ENCODE data around the gene SLC25A43. TPM values are rescaled to one million over a fixed set of nuclear protein-coding genes. Genes with fewer than 3 reads are reported as not detected.

The SLC25A43 gene
- total RNA-seq, 1 donor from 2014 or later, result 10.8 TPM

DNA sequence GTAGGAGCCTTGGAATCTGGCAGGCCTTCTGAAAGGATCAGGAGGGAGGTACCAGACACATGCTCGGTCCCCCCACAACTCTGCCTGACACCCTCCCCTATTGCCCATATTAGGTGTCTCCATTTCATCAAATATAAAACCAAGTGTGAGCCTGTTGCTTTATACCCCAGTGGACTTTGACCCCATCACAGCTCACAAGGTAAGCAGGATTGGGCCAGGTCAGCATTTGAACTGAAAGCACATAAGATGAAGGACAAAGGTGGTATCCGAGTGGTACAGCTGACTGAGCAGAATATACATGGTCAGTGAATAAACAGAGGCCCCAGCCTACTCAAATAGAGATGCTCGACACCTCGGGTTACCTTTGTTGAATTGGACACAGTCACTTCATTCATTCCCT lies 20.0 kb downstream of the SLC25A43 start:
- TF ChIP-seq CTCF (IDR thresholded peaks at IDR 0.05), result no peak
- Mint-ChIP-seq H3K27me3 (ENCODE audit: unreplicated experiment) (no peaks in the 10 kb centered on the region), H3K36me3 (ENCODE audit: unreplicated experiment) (peaks cover 4% of the 10 kb centered on the region), H3K4me3 (ENCODE audit: unreplicated experiment) (no peak overlapping the region), H3K9me3 (ENCODE audit: unreplicated experiment) (no peaks in the 10 kb centered on the region), H3K4me1 (ENCODE audit: unreplicated experiment) (no peaks in the 10 kb centered on the region), H3K27ac (ENCODE audit: unreplicated experiment) (no peak overlapping the region)
- DNase-seq (ENCODE audit: extremely low spot score, unreplicated experiment), result no peak

DNA sequence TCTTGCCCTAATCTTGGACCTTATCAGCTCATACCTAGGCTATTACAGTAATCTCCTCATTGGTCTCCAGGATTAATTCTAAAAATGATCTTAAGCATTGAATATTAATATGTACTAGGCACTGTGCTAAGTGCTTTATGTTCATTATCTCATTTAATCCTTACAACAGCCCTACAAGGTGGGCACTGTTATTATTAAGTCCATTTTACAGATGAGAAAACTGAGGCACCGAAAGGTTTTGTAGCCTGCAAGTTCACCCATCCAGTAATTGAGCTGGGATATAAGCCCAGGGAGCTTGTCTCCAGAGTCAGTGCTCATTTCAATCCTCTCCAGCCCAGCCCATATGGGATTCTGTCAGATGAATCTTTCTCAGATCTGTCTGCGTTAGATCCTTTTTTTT lies 20.8 kb downstream of the SLC25A43 start:
- Mint-ChIP-seq H3K27me3 (ENCODE audit: unreplicated experiment) (no peaks in the 10 kb centered on the region), H3K4me1 (ENCODE audit: unreplicated experiment) (no peaks in the 10 kb centered on the region), H3K9me3 (ENCODE audit: unreplicated experiment) (no peaks in the 10 kb centered on the region), H3K4me3 (ENCODE audit: unreplicated experiment) (no peak overlapping the region), H3K36me3 (ENCODE audit: unreplicated experiment) (peaks cover 4% of the 10 kb centered on the region), H3K27ac (ENCODE audit: unreplicated experiment) (no peak overlapping the region)
- DNase-seq (ENCODE audit: extremely low spot score, unreplicated experiment), result no peak
- no peak for TF ChIP-seq CTCF (IDR thresholded peaks at IDR 0.05)

- H3K4me3 Mint-ChIP-seq (ENCODE audit: unreplicated experiment), result no peak overlapping the region
- H3K36me3 Mint-ChIP-seq (ENCODE audit: unreplicated experiment), result peaks cover 4% of the 10 kb centered on the region
- H3K9me3 Mint-ChIP-seq (ENCODE audit: unreplicated experiment), result no peaks in the 10 kb centered on the region
- H3K27me3 Mint-ChIP-seq (ENCODE audit: unreplicated experiment), result no peaks in the 10 kb centered on the region
- H3K27ac Mint-ChIP-seq (ENCODE audit: unreplicated experiment), result no peak overlapping the region
- DNase-seq (ENCODE audit: extremely low spot score, unreplicated experiment), result no peak
- TF ChIP-seq CTCF (IDR thresholded peaks at IDR 0.05), result no peak
- no peaks in the 10 kb centered on the region for H3K4me1 Mint-ChIP-seq (ENCODE audit: unreplicated experiment)
Measured at GRCh38 chrX:119421016-119421705, 22.0 kb downstream of the SLC25A43 start.

DNA sequence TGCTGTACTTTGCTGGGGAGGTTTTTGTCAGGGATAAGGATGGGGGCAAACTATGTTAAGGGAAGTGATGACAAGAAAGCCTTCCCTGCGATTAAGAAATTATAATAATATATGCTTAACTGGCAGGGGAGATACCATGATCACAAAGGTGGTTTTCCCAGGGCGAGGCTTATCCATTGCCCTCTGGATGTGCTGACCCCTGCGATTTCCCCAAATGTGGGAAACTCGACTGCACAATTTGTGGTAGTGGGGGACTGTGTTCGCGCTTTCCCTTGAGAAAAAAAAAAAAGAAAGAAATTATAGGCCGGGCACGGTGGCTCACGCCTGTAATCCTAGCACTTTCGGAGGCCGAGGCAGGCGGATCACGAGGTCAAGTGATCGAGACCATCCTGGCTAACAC lies 24.5 kb downstream of the SLC25A43 start:
- no peaks in the 10 kb centered on the region for H3K9me3 Mint-ChIP-seq (ENCODE audit: unreplicated experiment)
- peaks cover 13% of the 10 kb centered on the region for H3K4me1 Mint-ChIP-seq (ENCODE audit: unreplicated experiment)
- peaks cover 2% of the 10 kb centered on the region for H3K36me3 Mint-ChIP-seq (ENCODE audit: unreplicated experiment)
- no peak overlapping the region for H3K4me3 Mint-ChIP-seq (ENCODE audit: unreplicated experiment)
- no peak for DNase-seq (ENCODE audit: extremely low spot score, unreplicated experiment)
- no peaks in the 10 kb centered on the region for H3K27me3 Mint-ChIP-seq (ENCODE audit: unreplicated experiment)
- TF ChIP-seq CTCF (IDR thresholded peaks at IDR 0.05), result no peak
- no peak overlapping the region for H3K27ac Mint-ChIP-seq (ENCODE audit: unreplicated experiment)

- H3K4me1 Mint-ChIP-seq (ENCODE audit: unreplicated experiment), result peaks cover 13% of the 10 kb centered on the region
- no peak for TF ChIP-seq CTCF (IDR thresholded peaks at IDR 0.05)
- no peaks in the 10 kb centered on the region for H3K27me3 Mint-ChIP-seq (ENCODE audit: unreplicated experiment)
- no peak for DNase-seq (ENCODE audit: extremely low spot score, unreplicated experiment)
- H3K4me3 Mint-ChIP-seq (ENCODE audit: unreplicated experiment), result no peak overlapping the region
- H3K27ac Mint-ChIP-seq (ENCODE audit: unreplicated experiment), result no peak overlapping the region
- H3K9me3 Mint-ChIP-seq (ENCODE audit: unreplicated experiment), result no peaks in the 10 kb centered on the region
- H3K36me3 Mint-ChIP-seq (ENCODE audit: unreplicated experiment), result no peaks in the 10 kb centered on the region
Measured at GRCh38 chrX:119424999-119425398, 25.9 kb downstream of the SLC25A43 start.
